ENCODE data around the gene IRX2. TPM values are rescaled to one million over a fixed set of nuclear protein-coding genes. Genes with fewer than 3 reads are reported as not detected.
A peak's percentile ranks its signal among the peaks of the same experiment; 100 is the strongest.

Gene IRX2
- total and polyA plus RNA-seq, 2 donors (not counting 1 experiment from before 2014, with no cell fraction given) = 0.33 to 0.40 TPM

GRCh38 chr5:2797160-2797559, 45.7 kb upstream of the IRX2 start:
- Histone ChIP-seq H3K4me3 (replicated peaks in 1 of 4; ENCODE audit: control extremely low read depth in 1 of 4, insufficient read depth in 1 of 4, low read depth in 3 of 4, low read length in 4 of 4) (no peak overlapping the region), H2AFZ (ENCODE audit: low read length) (no peak overlapping the region), H3K4me1 (ENCODE audit: control insufficient read depth, extremely low read depth, insufficient read depth, low read length) (no peaks in the 10 kb centered on the region), H3K79me2 (ENCODE audit: control insufficient read depth, insufficient read depth, low read length) (no peaks in the 10 kb centered on the region), H3K9ac (ENCODE audit: insufficient read depth, low read length) (no peak overlapping the region), H3K9me3 (ENCODE audit: control insufficient read depth, insufficient read depth, low read depth, low read length) (no peaks in the 10 kb centered on the region), H3K27me3 (ENCODE audit: control insufficient read depth, insufficient read depth, low read length) (no peaks in the 10 kb centered on the region), H3K27ac (ENCODE audit: insufficient read depth, low read length) (no peak overlapping the region), H4K20me1 (ENCODE audit: control insufficient read depth, extremely low read depth, insufficient read depth, low read length) (no peaks in the 10 kb centered on the region), H3K4me2 (ENCODE audit: extremely low read depth, insufficient read depth, low read length) (no peak overlapping the region), H3K36me3 (ENCODE audit: control insufficient read depth, insufficient read depth, low read length) (no peaks in the 10 kb centered on the region)
- DNase-seq (ENCODE audit: low read depth in 2 of 2) = no peak
- TF ChIP-seq EZH2 (IDR thresholded peaks at IDR 0.05; ENCODE audit: low read length, missing control alignments) (no peak), CTCF (conservative IDR thresholded peaks at IDR 0.05 in 1 of 2, IDR thresholded peaks at IDR 0.05 in 1 of 2; ENCODE audit: low read depth in 1 of 2, low read length in 2 of 2) (no peak)

- Histone ChIP-seq H3K27me3 (ENCODE audit: control insufficient read depth, insufficient read depth, low read length) (no peaks in the 10 kb centered on the region), H3K4me2 (ENCODE audit: extremely low read depth, insufficient read depth, low read length) (no peak overlapping the region), H3K4me3 (replicated peaks in 1 of 4; ENCODE audit: control extremely low read depth in 1 of 4, insufficient read depth in 1 of 4, low read depth in 3 of 4, low read length in 4 of 4) (no peak overlapping the region), H3K27ac (ENCODE audit: insufficient read depth, low read length) (no peak overlapping the region), H3K79me2 (ENCODE audit: control insufficient read depth, insufficient read depth, low read length) (no peaks in the 10 kb centered on the region), H3K9ac (ENCODE audit: insufficient read depth, low read length) (no peak overlapping the region), H3K4me1 (ENCODE audit: control insufficient read depth, extremely low read depth, insufficient read depth, low read length) (no peaks in the 10 kb centered on the region), H4K20me1 (ENCODE audit: control insufficient read depth, extremely low read depth, insufficient read depth, low read length) (no peaks in the 10 kb centered on the region), H3K9me3 (ENCODE audit: control insufficient read depth, insufficient read depth, low read depth, low read length) (no peaks in the 10 kb centered on the region), H3K36me3 (ENCODE audit: control insufficient read depth, insufficient read depth, low read length) (no peaks in the 10 kb centered on the region), H2AFZ (ENCODE audit: low read length) (no peak overlapping the region)
- TF ChIP-seq CTCF (conservative IDR thresholded peaks at IDR 0.05 in 1 of 2, IDR thresholded peaks at IDR 0.05 in 1 of 2; ENCODE audit: low read depth in 1 of 2, low read length in 2 of 2) = peak in 1 of 2 donors; percentile 4
- TF ChIP-seq EZH2 (IDR thresholded peaks at IDR 0.05; ENCODE audit: low read length, missing control alignments) = no peak
- DNase-seq (ENCODE audit: low read depth in 2 of 2) = no peak
These were observed 31.7 kb upstream of the IRX2 start for GRCh38 chr5:2783223-2783622.

GRCh38 chr5:2782658-2783057, 31.2 kb upstream of the IRX2 start:
- Histone ChIP-seq H3K9me3 (ENCODE audit: control insufficient read depth, insufficient read depth, low read depth, low read length) (no peaks in the 10 kb centered on the region), H3K9ac (ENCODE audit: insufficient read depth, low read length) (no peak overlapping the region), H3K27ac (ENCODE audit: insufficient read depth, low read length) (no peak overlapping the region), H3K4me3 (replicated peaks in 1 of 4; ENCODE audit: control extremely low read depth in 1 of 4, insufficient read depth in 1 of 4, low read depth in 3 of 4, low read length in 4 of 4) (no peak overlapping the region), H4K20me1 (ENCODE audit: control insufficient read depth, extremely low read depth, insufficient read depth, low read length) (no peaks in the 10 kb centered on the region), H3K36me3 (ENCODE audit: control insufficient read depth, insufficient read depth, low read length) (no peaks in the 10 kb centered on the region), H3K4me2 (ENCODE audit: extremely low read depth, insufficient read depth, low read length) (no peak overlapping the region), H3K79me2 (ENCODE audit: control insufficient read depth, insufficient read depth, low read length) (no peaks in the 10 kb centered on the region), H2AFZ (ENCODE audit: low read length) (no peak overlapping the region), H3K27me3 (ENCODE audit: control insufficient read depth, insufficient read depth, low read length) (no peaks in the 10 kb centered on the region), H3K4me1 (ENCODE audit: control insufficient read depth, extremely low read depth, insufficient read depth, low read length) (no peaks in the 10 kb centered on the region)
- DNase-seq (ENCODE audit: low read depth in 2 of 2) = no peak
- TF ChIP-seq CTCF (conservative IDR thresholded peaks at IDR 0.05 in 1 of 2, IDR thresholded peaks at IDR 0.05 in 1 of 2; ENCODE audit: low read depth in 1 of 2, low read length in 2 of 2) (no peak), EZH2 (IDR thresholded peaks at IDR 0.05; ENCODE audit: low read length, missing control alignments) (no peak)

All from fibroblast of lung (primary cell).